Measurements from ENCODE around the gene NHS. TPM values are rescaled to one million over a fixed set of nuclear protein-coding genes. Genes with fewer than 3 reads are reported as not detected.

NHS gene
- polyA plus RNA-seq, 1 donor (not counting 4 experiments of a cell fraction or from before 2014, with no cell fraction given) = 5.4 TPM

- Histone ChIP-seq H3K4me3 (ENCODE audit: control insufficient read depth in 2 of 3, extremely low read depth in 1 of 3, insufficient read depth in 2 of 3, low read depth in 1 of 3, low read length in 3 of 3) (peak overlapping the region; percentile 50 to 80 (median 79)), H4K20me1 (ENCODE audit: control insufficient read depth, extremely low read depth, insufficient read depth, low read length) (no peaks in the 10 kb centered on the region), H3K4me1 (ENCODE audit: control insufficient read depth, extremely low read depth, insufficient read depth, low read length) (no peaks in the 10 kb centered on the region), H3K79me2 (ENCODE audit: control insufficient read depth, insufficient read depth, low read length) (peaks cover 27% of the 10 kb centered on the region), H3K4me2 (ENCODE audit: control insufficient read depth, extremely low read depth, insufficient read depth, low read depth, low read length) (peak overlapping the region; percentile 65), H3K9me1 (ENCODE audit: control insufficient read depth, extremely low read depth, insufficient read depth, low read length) (no peaks in the 10 kb centered on the region), H2AFZ (ENCODE audit: control insufficient read depth, low read length) (peak overlapping the region; percentile 81), H3K9ac (ENCODE audit: control insufficient read depth, extremely low read depth, insufficient read depth, low read length) (peak overlapping the region; percentile 75), H3K27ac (ENCODE audit: control insufficient read depth, insufficient read depth, low read length) (peak overlapping the region; percentile 80), H3K36me3 (ENCODE audit: control insufficient read depth in 2 of 2, extremely low read depth in 1 of 2, insufficient read depth in 2 of 2, low read length in 2 of 2) (no peaks in the 10 kb centered on the region), H3K9me3 (ENCODE audit: control insufficient read depth, low read depth, low read length) (no peaks in the 10 kb centered on the region), H3K27me3 (ENCODE audit: control insufficient read depth, extremely low read depth, insufficient read depth, low read length) (no peaks in the 10 kb centered on the region)
- FAIRE-seq (no peak), DNase-seq (ENCODE audit: low read depth, low spot score) (no peak)
- dilution Hi-C loops (cut with MboI; ENCODE audit: extremely low pct_ligation_motif_present, low sequenced_read_pairs) = no loop called here
- TF ChIP-seq CTCF (optimal IDR thresholded peaks at IDR 0.05 in 1 of 3, IDR thresholded peaks at IDR 0.05 in 1 of 3, conservative IDR thresholded peaks at IDR 0.05 in 1 of 3; ENCODE audit: extremely low read depth in 1 of 3, insufficient read depth in 2 of 3, low read length in 3 of 3) = no peak
These were observed 362.6 kb downstream of the NHS start for GRCh38 chrX:17737710-17737985.

DNA sequence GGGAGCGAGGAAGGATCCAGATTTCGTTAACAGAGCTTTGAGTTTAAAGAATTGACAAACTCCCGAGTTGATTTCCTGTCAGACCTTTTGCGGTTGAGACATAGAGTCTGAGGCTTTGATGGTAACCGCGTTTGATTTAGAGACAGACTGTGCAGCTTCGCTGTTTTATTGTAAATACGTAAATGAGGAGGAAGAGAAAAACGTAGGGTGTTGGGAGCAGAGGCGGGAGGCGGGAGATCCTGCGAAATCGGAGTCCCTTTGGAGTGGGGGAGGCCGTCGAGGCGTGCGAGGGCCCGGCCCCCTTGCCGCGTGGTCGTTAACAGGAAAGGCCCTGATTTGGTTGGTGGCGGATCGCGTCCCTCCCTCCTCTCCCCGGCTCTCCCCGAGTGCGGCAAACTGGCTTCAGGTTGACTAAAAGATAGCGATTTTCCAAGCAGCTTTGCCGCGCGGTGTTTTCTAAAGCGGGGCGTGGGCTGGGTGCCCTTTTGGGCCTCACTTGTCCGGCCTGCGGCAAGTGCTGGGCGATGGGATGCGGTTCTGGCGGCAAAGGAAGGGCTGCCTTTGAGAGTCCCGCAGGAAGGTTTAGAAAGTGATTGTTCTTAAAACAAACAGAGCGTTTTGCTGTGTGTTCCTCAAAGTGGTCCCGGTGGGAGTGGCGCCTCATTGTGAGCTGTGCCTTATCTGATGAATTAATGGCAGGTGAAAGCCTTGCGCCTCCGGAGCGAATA is 363.1 kb downstream of the NHS start:
- Histone ChIP-seq H3K4me2 (ENCODE audit: control insufficient read depth, extremely low read depth, insufficient read depth, low read depth, low read length) (peak overlapping the region; percentile 65), H3K9me3 (ENCODE audit: control insufficient read depth, low read depth, low read length) (no peaks in the 10 kb centered on the region), H3K36me3 (ENCODE audit: control insufficient read depth in 2 of 2, extremely low read depth in 1 of 2, insufficient read depth in 2 of 2, low read length in 2 of 2) (no peaks in the 10 kb centered on the region), H3K4me3 (ENCODE audit: control insufficient read depth in 2 of 3, extremely low read depth in 1 of 3, insufficient read depth in 2 of 3, low read depth in 1 of 3, low read length in 3 of 3) (peak overlapping the region; percentile 50 to 80 (median 79)), H3K27ac (ENCODE audit: control insufficient read depth, insufficient read depth, low read length) (peak overlapping the region; percentile 80), H3K9ac (ENCODE audit: control insufficient read depth, extremely low read depth, insufficient read depth, low read length) (peak overlapping the region; percentile 75), H3K27me3 (ENCODE audit: control insufficient read depth, extremely low read depth, insufficient read depth, low read length) (no peaks in the 10 kb centered on the region), H3K79me2 (ENCODE audit: control insufficient read depth, insufficient read depth, low read length) (peaks cover 27% of the 10 kb centered on the region), H4K20me1 (ENCODE audit: control insufficient read depth, extremely low read depth, insufficient read depth, low read length) (no peaks in the 10 kb centered on the region), H3K9me1 (ENCODE audit: control insufficient read depth, extremely low read depth, insufficient read depth, low read length) (no peaks in the 10 kb centered on the region), H2AFZ (ENCODE audit: control insufficient read depth, low read length) (peak overlapping the region; percentile 81), H3K4me1 (ENCODE audit: control insufficient read depth, extremely low read depth, insufficient read depth, low read length) (no peaks in the 10 kb centered on the region)
- no peak for TF ChIP-seq CTCF (optimal IDR thresholded peaks at IDR 0.05 in 1 of 3, IDR thresholded peaks at IDR 0.05 in 1 of 3, conservative IDR thresholded peaks at IDR 0.05 in 1 of 3; ENCODE audit: extremely low read depth in 1 of 3, insufficient read depth in 2 of 3, low read length in 3 of 3)
- FAIRE-seq = peak; percentile 56
- no peak for DNase-seq (ENCODE audit: low read depth, low spot score)
- dilution Hi-C loops (cut with MboI; ENCODE audit: extremely low pct_ligation_motif_present, low sequenced_read_pairs) = no loop called here
